Activated T-cell treated with anti-CD3 and anti-CD28 coated beads for 1 hour (primary cell): ENCODE data around the gene DCP2.

Source experiments
- DNase-seq: peaks from one replicate; pipeline ENCODE4 v3.0.0-alpha.2; 2020; ENCODE audit warnings: low read depth

The DCP2 gene

DNA sequence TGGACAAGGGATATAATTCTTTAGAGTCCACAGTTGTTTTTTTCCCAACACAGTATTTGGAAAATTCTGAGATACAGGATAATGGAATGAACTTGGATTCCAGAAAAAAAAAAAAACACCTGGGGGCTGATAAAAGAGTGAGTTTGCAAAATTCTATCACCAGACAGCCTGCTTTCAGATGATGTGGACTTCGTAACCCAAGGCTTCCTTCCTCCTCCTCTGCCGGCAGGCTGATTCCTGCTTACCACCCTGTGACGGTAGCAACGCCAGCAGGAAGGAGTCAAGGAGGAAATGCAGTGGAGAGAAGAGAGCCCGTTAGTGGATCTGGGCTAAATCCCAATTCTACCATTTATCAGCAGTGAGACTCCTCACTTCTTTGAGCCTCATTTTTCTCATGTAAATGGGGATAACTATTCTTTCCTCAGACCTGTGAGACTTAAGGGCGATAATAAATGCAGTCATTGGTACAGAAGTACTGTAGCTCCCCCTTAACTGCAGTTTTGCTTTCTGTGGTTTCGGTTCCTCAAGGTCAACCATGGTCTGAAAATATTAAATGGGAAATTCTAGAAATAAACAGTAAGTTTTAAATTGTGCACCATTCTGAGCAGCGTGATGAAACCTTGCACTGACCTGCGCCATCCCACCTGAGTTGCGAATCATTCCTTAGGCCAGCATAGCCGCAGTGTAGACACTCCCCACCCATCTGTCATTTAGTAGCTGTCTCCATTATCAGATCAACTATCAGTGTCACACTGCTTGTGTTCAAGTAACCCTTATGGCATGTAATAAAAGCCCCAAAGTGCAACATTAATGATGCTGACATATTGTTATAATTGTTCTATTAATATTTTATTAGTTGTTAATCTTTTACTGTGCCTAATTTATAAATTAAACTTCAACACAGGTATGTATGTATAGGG is 71.4 kb downstream of the DCP2 start:
- DNase-seq, result no peak

GRCh38 chr5:113048931-113049330 is 72.3 kb downstream of the DCP2 start:
- no peak for DNase-seq

DNA sequence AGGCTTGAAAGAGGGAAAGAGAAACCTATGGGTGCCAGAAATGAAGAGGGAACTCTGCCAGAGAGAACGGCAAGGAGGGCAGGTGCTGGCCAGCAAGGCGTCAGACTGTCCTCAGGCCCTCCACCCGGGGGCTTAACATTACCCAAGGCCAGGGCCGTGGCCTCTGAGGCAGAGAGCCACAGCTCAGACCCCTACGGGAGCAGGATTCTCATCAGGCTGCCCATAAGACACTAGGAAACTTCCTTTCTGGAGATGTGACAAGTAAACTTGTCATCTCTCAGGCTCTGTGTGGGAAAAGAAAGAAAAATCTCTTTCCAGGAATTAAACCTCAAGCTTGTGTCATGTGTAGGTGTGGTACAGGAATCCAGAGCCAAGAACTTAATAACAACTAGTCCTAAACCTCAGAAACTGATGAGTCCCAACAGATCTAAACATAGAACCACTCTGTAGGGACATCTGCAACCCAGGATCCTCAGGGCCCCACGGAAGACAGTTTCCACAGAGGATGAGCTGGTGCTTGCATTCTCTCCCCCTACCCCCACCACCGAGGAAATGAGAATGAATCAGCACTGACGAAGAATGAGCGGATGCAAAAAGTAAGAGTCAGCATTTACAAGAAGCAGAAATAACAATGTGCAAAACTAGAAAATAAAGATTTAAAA is 74.3 kb downstream of the DCP2 start:
- no peak for DNase-seq

- no peak for DNase-seq
These were observed 75.6 kb downstream of the DCP2 start for GRCh38 chr5:113052041-113052795.

DNA sequence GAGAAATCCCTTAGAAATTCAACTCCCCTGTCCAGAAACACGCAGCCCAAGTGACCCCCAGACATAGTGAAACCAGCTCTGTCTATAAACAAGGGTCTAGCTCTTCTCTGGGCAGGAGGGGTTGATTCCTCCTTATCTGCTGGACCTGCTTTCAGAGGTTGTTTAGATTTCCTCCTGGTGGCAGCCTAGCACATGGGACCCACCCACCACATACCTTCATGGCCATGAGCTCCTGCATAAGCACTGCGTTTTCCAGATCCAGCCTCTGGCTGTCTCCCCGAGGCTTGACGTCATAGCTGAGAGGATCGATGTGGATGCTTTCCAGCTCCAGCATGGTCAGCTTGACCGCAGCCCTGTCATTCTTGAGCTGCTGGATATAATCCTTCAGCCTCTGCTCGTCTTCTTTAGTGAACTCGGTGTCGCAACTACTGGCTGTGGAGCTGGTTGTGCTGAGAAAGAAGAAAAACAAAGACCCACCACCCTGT is 77.0 kb downstream of the DCP2 start:
- no peak for DNase-seq

GRCh38 chr5:113054899-113055298 is 78.3 kb downstream of the DCP2 start:
- DNase-seq, result no peak

DNA sequence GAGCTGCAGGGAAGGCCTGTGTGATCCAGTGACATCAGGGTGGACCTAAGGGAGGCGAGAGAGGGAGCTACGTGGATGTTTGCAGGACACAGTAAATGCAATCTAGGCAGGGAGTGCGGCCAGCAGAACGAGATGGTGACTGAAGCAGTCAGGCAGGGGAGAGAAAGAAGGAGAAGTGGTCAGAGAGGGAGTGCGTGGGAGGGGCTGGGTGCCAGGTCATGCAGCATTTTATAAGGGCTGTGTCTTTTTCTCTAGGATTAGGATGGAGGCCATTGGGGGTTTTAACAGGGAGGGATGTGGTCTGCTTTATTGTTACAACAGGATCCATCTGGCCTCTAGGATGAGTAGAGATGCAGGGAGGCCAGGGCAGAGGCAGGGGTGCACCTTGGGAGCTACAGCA is 80.4 kb downstream of the DCP2 start:
- no peak for DNase-seq

DNA sequence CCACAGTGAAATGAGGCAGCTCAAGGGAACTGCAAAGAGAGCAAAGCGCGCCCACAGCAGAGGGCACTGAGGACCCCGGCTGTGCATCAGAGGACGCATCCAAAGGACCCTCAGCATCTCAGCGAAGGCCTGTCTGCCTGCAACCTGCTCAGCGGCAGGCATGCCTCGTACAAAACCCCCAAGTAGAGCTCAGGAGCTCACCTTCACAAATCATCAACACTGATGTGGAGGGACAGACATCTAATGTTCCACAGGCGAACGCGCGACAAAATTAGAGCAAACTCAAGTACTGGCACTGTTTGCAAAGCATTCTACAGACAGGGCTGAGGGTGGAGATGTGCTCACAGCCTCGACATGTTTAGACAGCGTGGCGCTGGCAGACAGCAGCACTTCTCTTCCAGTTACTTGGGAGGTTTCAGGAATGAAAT is 81.0 kb downstream of the DCP2 start:
- DNase-seq, result no peak

DNA sequence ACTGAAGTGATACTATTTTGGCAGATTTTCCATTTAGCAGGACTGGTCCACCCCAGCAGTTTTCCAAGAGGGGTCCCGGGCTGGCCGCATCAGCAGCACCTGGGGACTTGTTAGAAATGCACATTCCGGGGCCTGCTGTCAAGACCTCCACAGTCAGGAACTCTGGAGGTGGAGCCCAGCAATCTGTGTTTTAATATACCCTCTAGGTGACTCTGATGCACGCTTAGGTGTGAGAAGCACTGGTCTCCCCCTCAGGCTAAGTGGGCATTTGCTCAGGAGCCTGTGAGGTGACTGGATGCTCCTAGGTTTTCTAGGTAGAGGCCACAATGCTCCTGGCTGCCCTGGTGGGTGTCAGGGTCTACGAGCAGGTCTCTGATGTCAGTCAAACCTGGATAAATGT is 81.7 kb downstream of the DCP2 start:
- no peak for DNase-seq

DNA sequence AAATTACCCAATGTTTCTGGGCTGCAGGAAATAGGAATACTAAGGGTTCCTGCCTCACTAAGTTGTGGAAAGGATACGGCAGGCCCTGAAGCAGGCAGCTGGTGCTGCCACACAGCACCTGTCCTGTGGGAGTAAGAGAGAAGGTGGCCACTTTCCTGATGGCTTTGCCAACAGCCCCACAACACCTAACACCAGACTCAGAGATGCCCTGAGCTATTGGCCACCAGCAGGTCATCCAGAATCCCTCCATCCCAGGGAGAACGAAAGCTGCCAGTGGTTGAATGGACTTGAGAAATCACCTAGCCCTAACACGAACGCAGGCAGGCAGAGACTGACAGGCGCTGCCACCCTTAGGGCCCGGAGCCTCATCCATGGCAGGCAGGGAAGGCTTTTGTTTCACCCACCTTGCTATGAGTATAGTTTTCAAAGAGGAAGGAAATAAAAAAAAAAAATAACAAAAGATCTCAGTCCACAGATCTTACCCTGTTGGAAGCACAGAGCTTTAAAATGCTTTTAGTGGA is 82.2 kb downstream of the DCP2 start:
- DNase-seq, result no peak

- no peak for DNase-seq
These were observed 82.8 kb downstream of the DCP2 start for GRCh38 chr5:113059232-113060040.

GRCh38 chr5:113060408-113061025 is 83.9 kb downstream of the DCP2 start:
- no peak for DNase-seq

- no peak for DNase-seq
These were observed 85.5 kb downstream of the DCP2 start for GRCh38 chr5:113061846-113062780.

- DNase-seq, result no peak
These were observed 86.4 kb downstream of the DCP2 start for GRCh38 chr5:113062869-113063508.

- DNase-seq, result no peak
These were observed 87.3 kb downstream of the DCP2 start for GRCh38 chr5:113063927-113064326.

DNA sequence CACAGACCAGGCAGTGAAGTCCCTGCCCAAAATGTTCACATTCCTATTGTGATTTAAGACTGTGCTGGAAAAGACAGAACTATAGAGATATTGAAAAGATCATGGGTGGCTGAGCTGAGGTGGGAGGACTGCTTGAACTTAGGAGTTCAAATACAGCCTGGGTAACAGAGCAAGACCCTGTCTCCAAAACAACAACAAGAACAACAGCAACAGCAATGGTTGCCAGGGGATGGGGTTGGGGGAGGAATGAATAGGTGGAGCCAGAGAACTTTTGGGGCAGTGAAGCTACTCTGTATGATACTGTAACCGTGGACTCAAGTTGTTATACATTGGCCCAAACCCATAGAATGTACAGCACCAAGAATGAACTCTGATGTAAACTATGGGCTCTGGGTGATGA is 88.2 kb downstream of the DCP2 start:
- no peak for DNase-seq

GRCh38 chr5:113065626-113066025 is 89.0 kb downstream of the DCP2 start:
- DNase-seq, result no peak

DNA sequence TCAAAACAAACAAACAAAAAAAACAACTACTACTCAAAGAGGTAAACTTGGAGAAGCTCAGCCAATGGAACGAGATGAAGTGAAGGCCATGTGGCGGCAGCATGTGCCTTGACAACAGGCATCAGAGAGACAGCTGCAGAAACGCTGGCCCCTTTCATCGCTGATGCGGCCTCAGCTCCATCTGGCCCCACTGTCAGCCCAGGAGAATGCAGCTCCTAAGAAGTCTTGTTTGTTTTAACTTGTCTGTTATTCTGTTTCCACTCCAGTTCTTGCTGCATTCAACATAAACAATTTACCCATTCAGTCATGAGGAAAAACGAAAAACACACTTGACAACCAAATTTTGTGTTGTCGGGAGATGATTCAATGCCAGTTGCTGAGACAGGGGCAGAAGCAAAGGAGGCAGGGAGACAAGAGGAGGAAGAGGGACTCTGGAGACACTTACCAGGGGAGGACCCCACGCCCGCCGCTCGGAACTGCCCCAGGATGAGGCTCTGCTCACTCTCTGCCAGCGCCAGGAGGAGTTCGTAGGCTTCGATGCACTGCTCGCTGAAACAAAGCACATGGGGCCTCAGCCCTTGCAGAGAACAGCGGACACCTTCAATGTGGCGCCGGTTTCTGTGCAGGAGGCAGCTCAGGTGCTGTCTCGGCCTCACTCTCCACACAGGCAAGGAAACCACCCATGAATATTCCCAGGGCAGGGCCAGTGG is 91.2 kb downstream of the DCP2 start:
- no peak for DNase-seq

GRCh38 chr5:113068559-113068958 is 92.0 kb downstream of the DCP2 start:
- no peak for DNase-seq
